Measurements from ENCODE around the gene SLC2A5.
"Not testable (repeated sequence)": the region's sequence is repeated elsewhere in the genome, so short reads cannot be mapped to it uniquely, and the experiment has no call there.

The SLC2A5 gene

GRCh38 chr1:9002215-9002560 lies 67.2 kb downstream of the SLC2A5 start:
- not testable (repeated sequence) for DNase-seq

GRCh38 chr1:9001534-9002214 lies 67.8 kb downstream of the SLC2A5 start:
- not testable (repeated sequence) for DNase-seq

- not testable (repeated sequence) for DNase-seq
Measured at GRCh38 chr1:8993962-8994675, 75.3 kb downstream of the SLC2A5 start.

- no peak for DNase-seq
Measured at GRCh38 chr1:8992936-8993687, 76.3 kb downstream of the SLC2A5 start.

- DNase-seq: no peak
Measured at GRCh38 chr1:8989821-8990220, 79.6 kb downstream of the SLC2A5 start.

GRCh38 chr1:8989061-8989460 lies 80.4 kb downstream of the SLC2A5 start:
- DNase-seq: no peak

- no peak for DNase-seq
Measured at GRCh38 chr1:8988618-8988967, 80.8 kb downstream of the SLC2A5 start.

- no peak for DNase-seq
Measured at GRCh38 chr1:8987881-8988617, 81.4 kb downstream of the SLC2A5 start.

GRCh38 chr1:8986814-8987190 lies 82.6 kb downstream of the SLC2A5 start:
- no peak for DNase-seq

GRCh38 chr1:8985915-8986813 lies 83.3 kb downstream of the SLC2A5 start:
- DNase-seq: no peak
